Gastroesophageal sphincter (tissue), 4 donors: ENCODE results near the gene RXRB. TPM values are rescaled to one million over a fixed set of nuclear protein-coding genes. Genes with fewer than 3 reads are reported as not detected.

Experiments used
- ATAC-seq: fragments of 150-250 bp; one replicate; pipeline ENCODE4 v1.9.1; 2016; ENCODE audit warnings: mild to moderate bottlenecking, moderate library complexity
- H3K27ac ChIP-seq, 4 donors: fragments of 200-600 bp; sonication (generic) in 3 of 4; 1 replicate in 3 of 4; 2 replicates in 1 of 4; pipeline ENCODE4 v1.5.1; 2016 to 2019
- H3K27me3 ChIP-seq: fragments of 200-600 bp; sonication (generic); one replicate; pipeline ENCODE4 v1.5.1; 2019
- H3K36me3 ChIP-seq, 2 donors: fragments of 200-600 bp; sonication (generic); one replicate each; pipeline ENCODE4 v1.5.1; 2019; ENCODE audit warnings: control low read depth in 1 of 2
- H3K4me1 ChIP-seq, 3 donors: fragments of 200-600 bp; sonication (generic); 1 replicate in 2 of 3; 2 replicates in 1 of 3; pipeline ENCODE4 v1.5.1; 2016 to 2019; ENCODE audit warnings: control low read depth in 2 of 3
- H3K4me3 ChIP-seq, 2 donors: fragments of 200-600 bp; sonication (generic); one replicate each; pipeline ENCODE4 v1.5.1; 2019; ENCODE audit warnings: mild to moderate bottlenecking in 1 of 2, moderate library complexity in 1 of 2
- H3K9me3 ChIP-seq, 3 donors: fragments of 200-600 bp; sonication (generic); one replicate each; pipeline ENCODE4 v1.5.1; 2017 to 2019; ENCODE audit warnings: control low read depth in 2 of 3
- EP300 ChIP-seq: sonication (generic); formaldehyde crosslinking; IDR thresholded peaks from one replicate; pipeline ENCODE4 v1.6.1; 2017; ENCODE audit warnings: antibody characterized with exemption, mild to moderate bottlenecking
- POLR2A ChIP-seq, 2 donors: fragments of 450-650 bp; IDR thresholded peaks; one replicate each; pipeline ENCODE4 v1.6.1; 2017; ENCODE audit warnings: antibody characterized with exemption in 2 of 2, mild to moderate bottlenecking in 2 of 2, moderate library complexity in 1 of 2
- POLR2AphosphoS5 ChIP-seq: sonication (generic); formaldehyde crosslinking; IDR thresholded peaks from one replicate; pipeline ENCODE4 v1.6.1; 2017; ENCODE audit warnings: antibody characterized with exemption
- WGBS, 2 donors: methylation state at CpG; one replicate each; pipeline ENCODE4 v1.1.5; 2018; ENCODE audit warnings: low coverage in 1 of 2; 5-methylcytosine and 5-hydroxymethylcytosine counted together
- total RNA-seq, 4 donors: library from RNA; depleted of rRNA; stranded (reverse); fragments of >200 nt; gene quantifications; one replicate each; pipeline ENCODE4 v1.1.0, GENCODE V29; 2016
- TF ChIP-seq, protein P1 (sequence below), 4 experiments: fragments of 200-600 bp in 2 of 4; fragments of 450-650 bp in 2 of 4; sonication (generic) in 1 of 4; IDR thresholded peaks; one replicate each; pipeline ENCODE4 v1.5.1; 2017 to 2019; ENCODE audit warnings: antibody characterized with exemption in 4 of 4, mild to moderate bottlenecking in 2 of 4, moderate library complexity in 2 of 4

RXRB gene
- total RNA-seq, result 10 to 100 TPM; 20.0 to 38.8 (median 28.9) TPM

DNA sequence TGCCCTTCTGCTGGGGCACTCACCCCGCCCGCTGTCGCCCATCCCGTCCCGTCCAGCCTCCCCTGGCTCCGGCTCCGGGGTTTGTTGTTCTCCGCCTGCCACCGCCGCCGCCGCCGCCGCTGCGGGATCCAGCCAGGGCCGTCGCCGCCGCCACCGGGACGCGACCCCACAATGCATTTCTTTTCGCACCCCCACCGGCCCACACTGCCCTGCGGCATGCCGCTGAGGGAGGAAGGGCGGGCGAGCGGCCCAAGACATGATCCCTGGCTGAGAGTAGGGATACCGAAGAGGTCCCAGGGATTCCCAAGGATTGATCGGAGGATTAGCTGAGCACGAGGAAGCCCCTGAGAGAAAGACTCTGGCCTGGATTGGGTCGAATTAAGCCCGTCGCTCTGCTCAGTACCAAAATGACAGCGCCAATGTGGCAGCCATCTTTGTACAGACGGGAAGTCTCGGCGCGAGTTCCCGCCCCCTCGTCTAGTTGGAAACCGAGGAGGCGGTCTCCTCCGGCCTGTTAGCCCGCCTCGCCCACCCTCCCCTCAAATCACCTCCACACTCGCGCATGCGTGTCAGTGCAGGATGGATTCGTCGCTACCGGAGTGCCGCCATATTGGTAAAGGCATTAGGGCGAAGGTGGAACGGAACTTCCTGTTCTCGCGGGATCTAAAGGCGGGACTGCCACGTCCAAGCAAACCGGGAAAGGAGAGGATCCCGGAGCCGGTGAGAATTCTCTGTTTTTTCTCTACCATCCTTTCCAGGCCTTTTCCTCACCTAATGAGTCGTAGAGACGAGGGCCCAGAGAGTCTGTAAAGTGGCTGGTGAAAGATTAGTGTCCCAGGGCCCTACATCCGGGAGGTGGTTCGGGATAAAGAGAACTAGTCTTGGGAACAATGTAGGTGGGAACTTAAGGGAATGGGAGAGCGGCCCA is at the start of gene RXRB, which contains the start of gene SLC39A7:
TSS of gene RXRB (minus strand) at position 447 of the 928 bp plus-strand sequence. CDS start at position 258, 189 bp downstream.
TSS of gene SLC39A7 (plus strand) at position 649 of the 928 bp plus-strand sequence. CDS start 379 bp downstream, outside the sequence.
- TF ChIP-seq POLR2A (IDR thresholded peaks at IDR 0.05) (peak; percentile 52 to 72), EP300 (no peak), POLR2AphosphoS5 (peak; percentile 64)
- TF ChIP-seq, protein P1, sequence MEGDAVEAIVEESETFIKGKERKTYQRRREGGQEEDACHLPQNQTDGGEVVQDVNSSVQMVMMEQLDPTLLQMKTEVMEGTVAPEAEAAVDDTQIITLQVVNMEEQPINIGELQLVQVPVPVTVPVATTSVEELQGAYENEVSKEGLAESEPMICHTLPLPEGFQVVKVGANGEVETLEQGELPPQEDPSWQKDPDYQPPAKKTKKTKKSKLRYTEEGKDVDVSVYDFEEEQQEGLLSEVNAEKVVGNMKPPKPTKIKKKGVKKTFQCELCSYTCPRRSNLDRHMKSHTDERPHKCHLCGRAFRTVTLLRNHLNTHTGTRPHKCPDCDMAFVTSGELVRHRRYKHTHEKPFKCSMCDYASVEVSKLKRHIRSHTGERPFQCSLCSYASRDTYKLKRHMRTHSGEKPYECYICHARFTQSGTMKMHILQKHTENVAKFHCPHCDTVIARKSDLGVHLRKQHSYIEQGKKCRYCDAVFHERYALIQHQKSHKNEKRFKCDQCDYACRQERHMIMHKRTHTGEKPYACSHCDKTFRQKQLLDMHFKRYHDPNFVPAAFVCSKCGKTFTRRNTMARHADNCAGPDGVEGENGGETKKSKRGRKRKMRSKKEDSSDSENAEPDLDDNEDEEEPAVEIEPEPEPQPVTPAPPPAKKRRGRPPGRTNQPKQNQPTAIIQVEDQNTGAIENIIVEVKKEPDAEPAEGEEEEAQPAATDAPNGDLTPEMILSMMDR (IDR thresholded peaks at IDR 0.05), result no peak
- ATAC-seq, result peak; percentile 91

DNA sequence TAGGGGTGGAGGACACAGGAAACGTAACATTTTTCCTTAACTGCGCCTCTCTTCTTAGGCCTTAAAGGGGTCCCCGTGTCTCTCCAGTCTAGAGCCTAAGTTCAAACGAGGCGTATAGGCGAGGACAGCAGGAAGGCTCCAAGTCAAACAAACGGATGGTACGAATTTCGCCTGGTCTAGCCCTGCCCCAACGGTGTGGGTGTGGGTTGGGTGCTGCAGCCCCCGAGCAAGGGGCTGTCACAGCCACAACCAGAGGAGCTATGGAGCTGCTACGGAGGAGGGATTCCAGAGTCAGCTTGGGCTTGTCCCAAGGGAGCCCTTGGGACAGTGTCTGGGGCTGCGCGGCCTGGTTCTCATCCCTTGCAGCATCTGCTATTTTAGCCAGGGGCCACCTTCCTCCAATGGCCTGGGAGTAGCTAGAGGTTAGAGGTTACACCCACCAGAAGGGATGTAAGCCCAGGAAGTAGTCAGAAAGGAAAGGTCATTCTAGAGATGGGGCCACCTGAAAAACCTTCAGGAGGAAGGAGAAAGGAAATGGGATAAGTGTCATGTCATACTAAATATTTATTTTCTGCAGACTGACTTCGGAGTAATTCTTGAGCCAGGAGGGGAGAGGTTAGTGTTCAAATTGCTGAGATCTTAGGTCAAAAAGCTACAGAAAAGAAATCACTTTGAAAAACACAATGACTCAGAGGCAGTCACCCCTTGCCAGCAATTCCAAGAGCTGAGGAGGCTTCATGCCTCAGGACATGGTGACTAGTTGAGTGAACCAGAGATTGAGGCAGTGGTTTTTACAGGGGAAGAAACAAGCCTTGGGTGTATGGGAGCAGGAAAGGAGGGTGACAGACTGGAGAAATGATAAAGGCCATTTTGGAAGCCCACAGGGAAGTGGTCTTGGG is 49.5 kb upstream of the RXRB start:
- TF ChIP-seq, protein P1 (IDR thresholded peaks at IDR 0.05), result no peak
- no peak for TF ChIP-seq POLR2A (IDR thresholded peaks at IDR 0.05)
- no peak for TF ChIP-seq POLR2AphosphoS5
- no peak for TF ChIP-seq EP300
- H3K9me3 ChIP-seq, result no peaks in the 10 kb centered on the region
- peaks cover 0 to 26% of the 10 kb centered on the region in 2 donors for H3K36me3 ChIP-seq
- peak overlapping the region; percentile 79 to 89 (median 86) for H3K27ac ChIP-seq
- 50 to 53% methylated on average over 1 of the region's 15 CpGs for WGBS, 2 donors
- H3K4me1 ChIP-seq, result peaks cover 3 to 32% (median 20%) of the 10 kb centered on the region in 3 donors
- peaks cover 6% of the 10 kb centered on the region for H3K27me3 ChIP-seq
- H3K4me3 ChIP-seq, result peak overlapping the region; percentile 36 to 57
- ATAC-seq, result no peak

More for the DNA sequence above, at the start of gene RXRB, which contains the start of gene SLC39A7:
- Histone ChIP-seq H3K36me3 (peaks cover 0 to 46% of the 10 kb centered on the region in 2 donors), H3K9me3 (no peaks in the 10 kb centered on the region), H3K27me3 (no peaks in the 10 kb centered on the region), H3K27ac (peak within 1 kb of the TSS; percentile 83 to 96 (median 94)), H3K4me1 (peaks cover 13 to 72% (median 30%) of the 10 kb centered on the region in 3 donors), H3K4me3 (peak within 1 kb of the TSS; percentile 76 to 95)
- 0% methylated on average over 8 to 9 of the region's 68 CpGs for WGBS, 2 donors

DNA sequence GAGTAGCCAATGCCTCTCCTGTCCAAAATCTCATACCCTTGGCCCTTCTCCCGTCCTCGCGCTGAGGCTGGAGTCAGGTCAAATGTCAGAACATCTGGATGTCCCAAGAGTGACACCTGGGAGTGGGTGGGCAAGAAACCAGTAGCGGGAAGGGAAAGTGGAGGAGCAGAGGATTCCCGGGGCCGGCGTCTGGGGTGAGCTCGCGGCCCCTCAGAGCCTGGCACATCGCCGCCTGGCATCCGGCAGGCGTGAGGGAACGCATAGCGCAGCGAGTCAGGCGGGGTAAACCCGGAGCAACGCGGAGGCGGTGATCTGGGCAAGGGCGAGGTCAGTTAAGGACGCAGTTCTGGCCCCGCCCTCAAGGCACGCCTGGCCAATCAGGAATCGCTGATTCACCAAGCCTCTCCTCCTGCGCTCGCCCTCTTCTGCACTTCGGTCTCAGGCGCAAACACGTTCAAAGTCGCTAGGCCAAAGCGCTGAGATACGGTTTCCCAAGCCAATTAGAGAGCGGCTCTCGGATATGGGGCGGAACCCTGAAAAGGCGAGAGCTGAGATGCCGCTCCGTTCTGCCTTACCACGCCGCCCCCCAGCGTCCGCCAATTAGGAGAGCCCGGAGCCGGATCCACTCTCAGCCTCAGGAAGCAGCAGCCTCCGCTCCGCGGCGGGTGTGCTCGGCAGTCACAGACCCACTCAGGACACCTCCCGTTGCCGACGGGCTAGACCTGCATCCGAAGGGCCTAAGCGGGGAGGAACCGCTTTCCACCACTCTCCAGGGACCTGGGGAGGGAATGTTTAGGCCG is 48.7 kb upstream of the RXRB start:
- peak; percentile 98 for ATAC-seq
- peaks cover 13% of the 10 kb centered on the region for H3K27me3 ChIP-seq
- H3K27ac ChIP-seq, result peak overlapping the region; percentile 86 to 92 (median 88)
- TF ChIP-seq POLR2AphosphoS5 (peak; percentile 95), EP300 (no peak), POLR2A (IDR thresholded peaks at IDR 0.05) (peak; percentile 87 to 94)
- TF ChIP-seq, protein P1 (IDR thresholded peaks at IDR 0.05), result peak in 3 of 4 experiments; percentile 17 to 42 (median 18)
- peak overlapping the region; percentile 36 to 57 for H3K4me3 ChIP-seq
- H3K36me3 ChIP-seq, result peaks cover 0 to 18% of the 10 kb centered on the region in 2 donors
- no peaks in the 10 kb centered on the region for H3K9me3 ChIP-seq
- WGBS, 2 donors, result 0% methylated on average over 20 of the region's 58 CpGs; no CpG with 5 or more reads in 1 of the 2 donors
- H3K4me1 ChIP-seq, result peaks cover 3 to 32% (median 20%) of the 10 kb centered on the region in 3 donors

DNA sequence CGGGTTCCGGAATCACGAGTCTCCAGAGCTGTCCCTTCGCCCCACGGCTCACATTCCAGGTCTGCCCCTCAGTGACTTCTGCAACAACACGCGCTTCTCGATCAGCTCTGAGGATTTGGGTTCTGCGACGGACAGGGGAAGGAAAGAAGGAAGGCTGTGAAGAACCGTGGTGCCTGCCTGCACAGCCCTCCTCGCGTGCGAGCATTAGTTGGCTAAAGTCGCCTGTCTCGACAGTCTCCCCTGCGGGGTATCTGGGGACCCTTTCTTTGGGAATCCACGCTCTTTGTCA is 48.1 kb upstream of the RXRB start:
- Histone ChIP-seq H3K27ac (peak overlapping the region; percentile 86 to 92 (median 88)), H3K9me3 (no peaks in the 10 kb centered on the region), H3K4me1 (peaks cover 3 to 32% (median 20%) of the 10 kb centered on the region in 3 donors), H3K4me3 (peak overlapping the region; percentile 24 to 57), H3K27me3 (peaks cover 13% of the 10 kb centered on the region), H3K36me3 (peaks cover 0 to 18% of the 10 kb centered on the region in 2 donors)
- no peak for TF ChIP-seq POLR2AphosphoS5
- TF ChIP-seq, protein P1 (IDR thresholded peaks at IDR 0.05), result peak in 1 of 4 experiments; percentile 33
- peak; percentile 6 for ATAC-seq
- 0% methylated on average over 1 of the region's 18 CpGs; no CpG with 5 or more reads in 1 of the 2 donors for WGBS, 2 donors
